ENCODE results near the gene GET3.

The GET3 gene

DNA sequence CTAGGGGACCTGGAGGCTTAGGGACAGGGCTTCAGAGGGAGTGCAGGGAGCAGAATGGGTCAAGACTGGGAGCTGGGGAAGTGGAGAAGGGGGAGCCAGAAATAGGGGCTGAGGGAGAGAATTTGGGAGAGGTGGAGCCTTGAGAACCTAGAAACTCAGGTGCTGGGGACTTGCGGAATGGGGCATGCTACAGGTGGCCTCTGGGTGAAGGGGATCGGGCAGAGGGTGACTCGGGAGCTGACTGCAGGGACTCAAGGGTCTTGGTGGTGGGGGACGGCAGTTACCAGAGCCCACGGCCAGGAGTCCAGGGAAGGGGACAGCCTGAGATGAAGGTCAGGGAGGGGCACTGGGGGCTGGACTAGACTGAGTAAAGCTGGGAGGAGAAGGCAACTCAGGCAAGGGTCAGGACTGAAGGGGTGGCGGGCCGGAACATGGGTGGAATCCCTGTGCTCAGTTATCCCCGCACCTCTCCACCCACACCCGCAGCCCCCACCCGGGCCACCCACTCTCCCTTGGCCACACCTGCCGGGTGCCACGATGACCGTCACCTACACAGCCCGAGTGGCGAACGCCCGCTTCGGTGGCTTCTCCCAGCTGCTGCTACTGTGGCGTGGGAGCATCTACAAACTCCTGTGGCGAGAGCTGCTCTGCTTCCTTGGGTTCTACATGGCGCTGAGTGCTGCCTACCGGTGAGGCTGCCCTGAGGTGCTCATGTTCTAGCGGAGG lies 14.9 kb downstream of the GET3 start:
- DNase-seq (ENCODE audit: low spot score) = no peak

GRCh38 chr19:12754465-12755196 lies 17.3 kb downstream of the GET3 start:
- no peak for DNase-seq (ENCODE audit: low spot score)

- no peak for DNase-seq (ENCODE audit: low spot score)
These were observed 19.0 kb downstream of the GET3 start for GRCh38 chr19:12756150-12756883.

- DNase-seq (ENCODE audit: low spot score) = peak; percentile 87
These were observed 20.4 kb downstream of the GET3 start for GRCh38 chr19:12757544-12758274.

DNA sequence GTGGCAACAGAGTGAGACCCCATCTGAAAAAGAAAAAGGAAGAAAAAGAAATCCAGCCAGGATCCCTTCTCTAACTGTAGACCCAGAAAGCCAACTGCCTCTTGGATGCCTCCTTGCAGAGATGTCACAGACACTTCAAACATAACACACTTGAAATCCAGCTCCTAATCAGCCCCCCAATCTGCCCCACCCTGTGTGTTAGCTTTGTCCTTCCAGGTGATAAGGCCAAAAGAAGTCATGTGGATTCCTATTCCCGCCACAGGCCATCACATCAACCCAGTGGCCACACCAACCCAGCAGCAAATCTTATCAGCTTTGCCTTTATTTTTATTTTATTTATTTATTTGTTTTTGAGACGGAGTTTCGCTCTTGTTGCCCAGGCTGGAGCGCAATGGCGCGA lies 22.4 kb downstream of the GET3 start:
- DNase-seq (ENCODE audit: low spot score) = no peak

DNA sequence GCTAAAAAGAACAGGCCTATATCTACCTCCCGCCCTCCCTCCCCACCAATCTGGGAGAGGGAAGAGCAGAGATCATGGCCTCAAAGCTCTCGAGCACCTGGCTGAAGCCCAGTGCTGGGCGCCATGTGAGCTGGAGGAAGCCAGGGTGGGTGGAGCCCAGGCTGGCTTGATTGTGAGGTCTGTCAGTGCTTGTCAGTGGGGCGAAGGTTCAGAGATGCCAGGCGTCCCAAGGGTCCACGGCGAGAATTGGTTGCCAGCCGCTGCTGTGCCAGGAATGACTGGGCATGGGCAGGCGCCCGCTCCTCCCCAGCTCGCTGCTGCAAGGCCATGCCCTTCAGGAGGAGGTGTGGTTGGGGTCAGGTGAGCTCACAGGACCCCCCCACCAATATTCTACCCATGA lies 25.8 kb downstream of the GET3 start:
- DNase-seq (ENCODE audit: low spot score) = no peak

GRCh38 chr19:12764698-12765097 lies 27.4 kb downstream of the GET3 start:
- no peak for DNase-seq (ENCODE audit: low spot score)

DNA sequence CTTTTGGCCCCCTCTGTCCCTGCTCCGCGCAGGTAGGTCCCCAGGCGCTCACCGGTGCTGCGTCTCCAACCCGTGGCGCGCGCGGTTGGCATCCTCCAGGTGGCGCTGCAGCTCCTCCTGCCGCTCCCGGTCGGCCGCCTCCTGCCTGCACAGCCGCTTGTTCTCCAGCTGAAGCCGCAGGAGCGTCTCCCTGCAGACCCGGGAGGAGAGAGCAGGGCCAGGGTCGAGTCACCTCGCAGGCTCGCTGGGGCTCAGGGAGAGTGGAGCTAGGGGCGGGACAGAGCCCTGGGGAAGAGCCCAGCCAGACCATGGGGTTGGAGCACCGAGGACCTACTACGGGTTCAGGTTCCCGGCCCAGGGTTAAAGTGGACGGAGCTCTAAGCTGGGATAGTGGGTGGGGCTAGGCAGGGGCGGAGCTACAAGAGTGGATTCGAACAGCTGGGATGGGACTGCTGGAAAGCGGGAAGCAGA lies 28.8 kb downstream of the GET3 start:
- peak; percentile 64 for DNase-seq (ENCODE audit: low spot score)

- DNase-seq (ENCODE audit: low spot score) = no peak
These were observed 29.9 kb downstream of the GET3 start for GRCh38 chr19:12767150-12767549.

GRCh38 chr19:12767666-12768065 lies 30.4 kb downstream of the GET3 start:
- DNase-seq (ENCODE audit: low spot score) = no peak

- DNase-seq (ENCODE audit: low spot score) = no peak
These were observed 32.4 kb downstream of the GET3 start for GRCh38 chr19:12769689-12770088.

DNA sequence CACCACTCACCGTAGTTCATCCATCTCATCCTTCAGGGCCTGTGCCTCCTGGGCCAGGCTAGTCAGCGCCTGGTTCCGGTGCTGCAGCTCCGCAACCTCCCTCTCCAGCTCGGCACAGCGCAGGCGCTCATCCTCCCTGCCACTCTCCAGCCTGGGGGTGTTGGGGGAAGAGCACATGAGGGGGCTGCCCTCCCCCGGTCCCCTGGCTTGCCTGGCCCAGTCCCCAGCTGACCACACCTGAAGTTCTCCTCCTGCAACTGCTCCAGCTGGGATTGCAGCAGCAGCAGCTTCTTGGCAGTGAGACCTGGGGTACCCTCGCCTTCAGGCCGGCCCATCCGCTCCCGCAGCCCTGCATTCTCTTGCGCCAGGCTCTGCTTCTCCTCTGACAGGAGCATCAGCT lies 33.6 kb downstream of the GET3 start:
- no peak for DNase-seq (ENCODE audit: low spot score)

- DNase-seq (ENCODE audit: low spot score) = no peak
These were observed 35.0 kb downstream of the GET3 start for GRCh38 chr19:12772323-12772722.

GRCh38 chr19:12773571-12773970 lies 36.3 kb downstream of the GET3 start:
- peak; percentile 72 for DNase-seq (ENCODE audit: low spot score)

DNA sequence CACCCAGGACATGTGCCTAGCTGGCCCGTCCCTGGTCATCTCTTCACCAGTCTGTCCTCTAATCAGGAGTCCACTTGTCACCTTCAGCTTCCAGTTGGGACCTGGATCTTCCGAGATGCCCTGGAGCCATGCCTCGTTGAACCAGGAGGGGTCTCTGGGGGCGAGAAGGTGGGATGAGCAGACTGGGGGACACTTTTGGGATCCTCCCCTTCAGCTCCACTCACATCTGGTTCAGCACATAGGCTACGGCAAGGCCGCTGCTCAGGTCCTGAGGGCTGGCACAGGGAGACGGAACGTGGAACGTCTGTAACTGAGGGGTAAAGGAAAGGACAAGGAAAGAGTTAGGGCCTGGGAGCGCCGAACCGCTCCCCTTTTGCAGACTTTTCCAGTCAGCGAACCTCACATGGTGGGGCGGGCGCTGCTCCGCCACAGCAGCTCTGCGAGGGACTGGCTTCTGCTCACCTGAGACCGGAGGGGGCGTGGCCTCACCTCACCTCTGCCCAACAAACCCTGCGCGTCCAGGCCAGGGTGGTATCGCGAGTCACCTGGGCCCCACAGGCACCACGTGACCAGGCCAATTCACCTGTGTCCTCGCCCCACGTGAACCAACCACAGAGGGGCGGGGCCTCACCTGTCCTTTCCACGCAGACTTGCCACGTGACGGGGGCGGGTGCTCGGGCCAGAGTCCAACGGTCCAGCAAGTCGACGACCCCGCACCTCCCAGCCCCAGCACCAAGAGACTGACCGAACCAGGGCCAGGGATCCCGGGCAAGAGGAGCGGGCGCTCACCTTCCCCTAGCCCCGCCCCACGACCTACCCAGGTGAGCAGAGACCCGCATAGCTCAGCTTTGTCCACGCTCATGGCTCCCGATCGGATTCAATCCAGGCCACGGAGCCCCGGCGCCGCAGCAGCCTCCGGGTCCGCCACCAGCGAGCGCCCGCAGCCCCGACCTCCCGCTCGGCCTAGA lies 37.6 kb downstream of the GET3 start, which contains the start of gene HOOK2:
HOOK2 (minus strand) TSS at position 965 of the 968 bp plus-strand sequence; CDS start at position 862, 103 bp downstream.
- DNase-seq (ENCODE audit: low spot score) = no peak

DNA sequence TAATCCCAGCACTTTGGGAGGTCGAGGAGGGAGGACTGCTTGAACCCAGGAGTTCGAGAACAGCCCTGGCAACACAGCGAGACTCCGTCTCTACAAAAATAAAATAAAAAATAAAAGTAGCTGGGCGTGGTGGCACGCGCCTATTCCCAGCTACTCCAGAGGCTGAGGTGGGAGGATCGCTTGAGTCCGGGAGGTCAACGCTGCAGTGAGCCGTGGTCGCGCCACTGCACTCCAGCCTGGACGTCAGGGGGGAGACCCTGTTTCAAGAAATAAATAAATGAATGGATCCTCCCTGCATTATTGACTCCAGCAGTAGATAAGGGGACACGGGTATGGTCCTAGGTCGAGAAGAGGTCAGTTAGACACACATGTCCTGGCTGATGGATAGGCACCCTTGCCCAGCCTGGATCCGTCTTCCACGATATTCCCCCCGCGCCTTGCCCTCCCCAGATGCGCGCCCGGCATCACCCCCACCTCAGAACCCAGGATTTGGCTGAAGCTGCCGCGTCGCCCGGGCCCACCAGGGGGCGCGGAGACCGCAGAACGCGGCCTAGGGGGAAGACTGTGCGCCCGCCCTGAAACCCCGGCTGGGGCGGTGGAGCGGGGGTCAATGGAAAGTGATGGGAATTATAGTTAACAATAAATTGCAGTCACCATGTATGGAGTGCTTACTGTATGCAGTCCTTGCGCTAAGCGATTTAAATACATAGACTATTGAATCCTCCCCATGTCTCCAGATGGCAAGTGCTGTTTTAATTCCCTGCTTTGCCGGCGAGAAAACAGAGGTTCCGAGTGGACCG lies 40.1 kb downstream of the GET3 start:
- DNase-seq (ENCODE audit: low spot score) = peak; percentile 75

- peak; percentile 66 for DNase-seq (ENCODE audit: low spot score)
These were observed 41.0 kb downstream of the GET3 start for GRCh38 chr19:12778017-12778904.

DNA sequence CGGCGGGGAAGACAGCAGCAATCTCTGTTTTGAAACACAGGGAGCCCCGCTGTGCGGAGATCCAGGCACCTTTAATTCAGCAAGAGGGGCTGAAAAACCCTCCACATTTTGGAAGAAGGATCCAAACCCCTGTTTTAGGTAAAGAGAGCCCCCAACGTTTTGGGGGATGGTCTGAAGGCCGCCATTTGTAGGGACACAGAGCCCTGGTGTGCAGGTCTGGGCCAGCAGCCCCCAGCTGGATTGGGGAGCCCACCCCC lies 41.5 kb downstream of the GET3 start:
- DNase-seq (ENCODE audit: low spot score) = no peak

All from AG08395 (cell line).